Colonic mucosa (tissue), 4 donors: ENCODE results near the gene TMEM247. TPM values are rescaled to one million over a fixed set of nuclear protein-coding genes. Genes with fewer than 3 reads are reported as not detected.

Experiments used
- DNase-seq: peaks from one replicate; pipeline ENCODE4 v3.0.0-alpha.2; 2020
- H3K27ac ChIP-seq: fragments of 200-600 bp; one replicate; pipeline ENCODE4 v1.8.0; 2021
- H3K27me3 ChIP-seq: fragments of 200-600 bp; one replicate; pipeline ENCODE4 v1.8.0; 2021
- H3K36me3 ChIP-seq: fragments of 200-600 bp; one replicate; pipeline ENCODE4 v1.8.0; 2021
- H3K4me1 ChIP-seq: fragments of 200-600 bp; one replicate; pipeline ENCODE4 v1.8.0; 2021; ENCODE audit warnings: mild to moderate bottlenecking
- H3K4me3 ChIP-seq: fragments of 200-600 bp; one replicate; pipeline ENCODE4 v1.8.0; 2021
- H3K9ac ChIP-seq, 2 donors: one replicate each; pipeline ENCODE4 v1.7.0; 2013; ENCODE audit warnings: control low read depth in 2 of 2, low read depth in 2 of 2, low read length in 2 of 2
- H3K9me3 ChIP-seq: fragments of 200-600 bp; one replicate; pipeline ENCODE4 v1.8.0; 2021
- intact Hi-C: fragments of 100-400 bp; cut with DNase I; formaldehyde crosslinking; loops from one replicate; pipeline ENCODE4 v1.14.1; 2022
- total RNA-seq, 2 donors: library from RNA; stranded (reverse); fragmentation: NEBNext Ultra II Directional in 1 of 2; extraction: Animal tissue kit (Norgen Biotek cat#: 25700) in 1 of 2; gene quantifications; one replicate each; pipeline ENCODE4 v1.2.1, GENCODE V29; 2021
- TF ChIP-seq, protein P1 (sequence below): fragments of 200-600 bp; IDR thresholded peaks from one replicate; pipeline ENCODE4 v1.8.0; 2022; ENCODE audit warnings: antibody characterized with exemption, mild to moderate bottlenecking
- donor health status: healthy.
- donor health status: DM: no; HTN: no; CAD: no.
- donor health status: DM: no; HTN: no; CAD: no.

TMEM247 gene
- total RNA-seq, 2 donors from 2014 or later, result not detected

DNA sequence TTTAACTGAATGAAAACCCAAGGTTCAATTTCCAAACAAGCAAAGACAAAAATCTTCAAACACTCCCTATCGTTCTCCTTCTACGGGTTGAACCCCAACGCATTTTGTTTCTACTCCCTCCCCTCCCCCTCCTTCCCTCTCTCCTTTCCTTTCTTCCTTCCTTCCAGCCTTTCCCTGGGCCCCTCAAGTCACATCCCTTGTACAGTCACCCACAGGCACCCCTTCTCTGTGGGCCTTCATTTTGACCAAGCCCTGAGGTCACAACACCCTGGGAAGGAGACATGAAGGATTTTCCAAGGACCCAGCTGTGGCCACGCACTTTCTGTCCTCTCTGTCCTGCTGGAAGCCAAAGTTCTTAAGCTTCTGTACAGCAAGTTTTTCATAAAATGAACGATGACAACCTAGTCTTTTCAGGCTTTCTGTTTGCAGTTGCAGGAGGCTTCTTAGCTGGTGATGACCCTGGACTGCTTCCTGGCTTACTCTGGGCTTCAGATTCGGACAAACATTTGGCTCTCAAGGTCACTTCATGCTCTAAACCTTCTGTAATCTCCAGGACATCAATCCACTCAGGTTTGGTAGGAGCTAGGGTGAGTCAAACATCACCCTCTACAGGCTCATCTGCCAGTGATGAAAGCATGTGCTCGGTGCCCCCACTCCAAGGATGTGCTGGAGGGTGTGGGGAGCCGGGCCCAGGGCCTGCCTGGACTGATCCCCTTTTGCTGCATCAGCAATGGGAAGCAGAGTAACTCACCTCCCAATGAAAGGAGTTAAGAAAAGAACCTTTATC, 25.5 kb downstream of the TMEM247 start:
- TF ChIP-seq, protein P1, sequence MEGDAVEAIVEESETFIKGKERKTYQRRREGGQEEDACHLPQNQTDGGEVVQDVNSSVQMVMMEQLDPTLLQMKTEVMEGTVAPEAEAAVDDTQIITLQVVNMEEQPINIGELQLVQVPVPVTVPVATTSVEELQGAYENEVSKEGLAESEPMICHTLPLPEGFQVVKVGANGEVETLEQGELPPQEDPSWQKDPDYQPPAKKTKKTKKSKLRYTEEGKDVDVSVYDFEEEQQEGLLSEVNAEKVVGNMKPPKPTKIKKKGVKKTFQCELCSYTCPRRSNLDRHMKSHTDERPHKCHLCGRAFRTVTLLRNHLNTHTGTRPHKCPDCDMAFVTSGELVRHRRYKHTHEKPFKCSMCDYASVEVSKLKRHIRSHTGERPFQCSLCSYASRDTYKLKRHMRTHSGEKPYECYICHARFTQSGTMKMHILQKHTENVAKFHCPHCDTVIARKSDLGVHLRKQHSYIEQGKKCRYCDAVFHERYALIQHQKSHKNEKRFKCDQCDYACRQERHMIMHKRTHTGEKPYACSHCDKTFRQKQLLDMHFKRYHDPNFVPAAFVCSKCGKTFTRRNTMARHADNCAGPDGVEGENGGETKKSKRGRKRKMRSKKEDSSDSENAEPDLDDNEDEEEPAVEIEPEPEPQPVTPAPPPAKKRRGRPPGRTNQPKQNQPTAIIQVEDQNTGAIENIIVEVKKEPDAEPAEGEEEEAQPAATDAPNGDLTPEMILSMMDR, result no peak
- intact Hi-C loops, result no loop called here

DNA sequence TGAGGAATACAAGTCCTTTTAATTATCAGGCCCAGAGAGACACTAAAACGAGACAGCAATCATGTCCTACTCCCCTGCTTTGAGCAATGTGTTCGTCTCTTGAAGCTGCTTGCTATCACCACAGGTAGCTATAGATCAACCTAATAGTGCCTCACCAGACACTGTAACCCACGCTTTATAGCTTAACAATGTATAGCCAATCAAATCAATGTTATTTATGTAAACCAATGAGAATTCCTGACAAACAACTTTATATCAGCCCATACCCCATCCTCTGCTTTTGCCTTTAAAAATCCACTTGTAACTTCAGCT, 26.1 kb downstream of the TMEM247 start:
- H3K9ac ChIP-seq, result no peak overlapping the region
- TF ChIP-seq, protein P1, result no peak
- intact Hi-C loops, result no loop called here
- H3K4me1 ChIP-seq, result no peaks in the 10 kb centered on the region
- no peaks in the 10 kb centered on the region for H3K9me3 ChIP-seq
- no peaks in the 10 kb centered on the region for H3K36me3 ChIP-seq
- no peaks in the 10 kb centered on the region for H3K27me3 ChIP-seq
- no peak overlapping the region for H3K4me3 ChIP-seq
- no peak overlapping the region for H3K27ac ChIP-seq
- DNase-seq, result no peak

More for the DNA sequence above, 25.5 kb downstream of the TMEM247 start:
- no peak for DNase-seq
- Histone ChIP-seq H3K4me1 (no peaks in the 10 kb centered on the region), H3K9ac (no peak overlapping the region), H3K36me3 (no peaks in the 10 kb centered on the region), H3K4me3 (no peak overlapping the region), H3K27me3 (no peaks in the 10 kb centered on the region), H3K9me3 (no peaks in the 10 kb centered on the region), H3K27ac (no peak overlapping the region)

DNA sequence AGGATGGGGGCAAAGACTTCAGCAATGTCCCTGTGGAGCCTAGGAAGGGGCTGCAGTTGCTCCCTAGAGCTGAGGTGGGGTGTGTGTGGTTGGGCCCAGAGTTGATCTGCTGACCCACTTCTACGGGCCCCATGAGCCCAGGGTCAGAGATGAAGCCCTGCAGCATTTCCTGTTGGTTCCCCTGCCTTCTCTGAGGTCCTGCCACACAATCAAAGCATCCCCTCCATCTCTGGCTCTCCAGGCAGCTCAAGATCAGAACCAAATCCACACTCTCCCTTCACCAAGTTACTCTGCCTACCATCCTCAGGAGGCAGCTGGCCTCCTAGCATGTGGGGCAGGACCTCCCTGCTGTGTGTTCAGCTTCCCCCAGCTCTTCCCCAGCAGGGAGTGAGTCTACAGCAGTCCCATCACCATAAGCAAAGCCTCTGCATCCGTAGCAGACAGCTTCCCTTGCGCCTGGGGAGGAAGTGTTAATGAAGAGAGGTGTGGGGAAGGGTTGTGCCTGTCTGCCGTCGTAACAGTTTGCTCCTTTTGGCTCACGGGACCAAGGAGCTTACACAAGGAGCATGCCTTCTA, 26.9 kb downstream of the TMEM247 start:
- no peaks in the 10 kb centered on the region for H3K4me1 ChIP-seq
- H3K9ac ChIP-seq, result no peak overlapping the region
- intact Hi-C loops, result no loop called here
- TF ChIP-seq, protein P1, result no peak
- H3K27ac ChIP-seq, result no peak overlapping the region
- no peaks in the 10 kb centered on the region for H3K9me3 ChIP-seq
- H3K4me3 ChIP-seq, result no peak overlapping the region
- DNase-seq, result no peak
- no peaks in the 10 kb centered on the region for H3K36me3 ChIP-seq
- H3K27me3 ChIP-seq, result no peaks in the 10 kb centered on the region

DNA sequence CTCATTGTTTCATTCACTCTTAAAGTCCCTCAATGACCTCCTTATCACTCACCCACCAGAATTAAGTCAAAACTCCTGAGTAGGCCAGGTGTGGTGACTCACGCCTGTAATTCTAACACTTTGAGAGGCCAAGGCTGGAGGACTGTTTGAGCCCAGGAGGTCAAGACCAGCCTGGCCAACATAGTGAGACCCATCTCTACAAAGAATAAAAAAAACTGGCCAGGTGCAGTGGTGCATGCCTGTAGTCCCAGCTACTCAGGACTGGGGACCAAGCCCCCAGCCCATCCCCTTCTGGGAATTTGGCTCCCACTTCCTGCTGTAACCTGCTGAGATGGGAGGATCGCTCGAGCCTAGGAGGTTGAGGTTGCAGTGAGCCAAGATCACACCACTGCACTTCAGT, 28.9 kb downstream of the TMEM247 start:
- Histone ChIP-seq H3K36me3 (no peaks in the 10 kb centered on the region), H3K9me3 (no peaks in the 10 kb centered on the region), H3K4me3 (no peak overlapping the region), H3K9ac (no peak overlapping the region), H3K4me1 (no peaks in the 10 kb centered on the region), H3K27me3 (no peaks in the 10 kb centered on the region), H3K27ac (no peak overlapping the region)
- intact Hi-C loops, result no loop called here
- DNase-seq, result no peak
- TF ChIP-seq, protein P1, result no peak

DNA sequence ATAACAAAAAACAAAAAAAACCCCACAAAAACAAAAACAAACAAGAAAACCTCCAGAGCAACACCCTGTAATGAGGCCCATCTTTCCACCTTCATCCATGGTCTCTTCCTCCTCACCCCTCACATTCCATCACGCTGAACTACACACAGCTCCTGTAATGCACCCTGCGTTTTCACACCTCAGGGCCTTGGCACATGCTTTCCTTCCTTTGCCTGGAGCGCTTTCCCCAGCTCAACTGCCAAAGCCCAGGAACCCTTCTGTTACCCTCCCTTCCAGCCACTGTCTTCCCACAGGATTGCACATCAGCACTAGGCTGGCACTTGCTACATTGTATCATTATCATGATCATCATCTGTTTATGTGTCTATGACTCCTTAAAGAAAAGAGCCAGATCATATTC, 29.4 kb downstream of the TMEM247 start:
- H3K9me3 ChIP-seq, result no peaks in the 10 kb centered on the region
- no peak overlapping the region for H3K27ac ChIP-seq
- H3K27me3 ChIP-seq, result no peaks in the 10 kb centered on the region
- DNase-seq, result no peak
- H3K4me3 ChIP-seq, result no peak overlapping the region
- no peak overlapping the region for H3K9ac ChIP-seq
- no peaks in the 10 kb centered on the region for H3K4me1 ChIP-seq
- TF ChIP-seq, protein P1, result no peak
- H3K36me3 ChIP-seq, result no peaks in the 10 kb centered on the region
- intact Hi-C loops, result no loop called here
